ENCODE results near the gene RAB6C.
"Not testable (repeated sequence)": the region's sequence is repeated elsewhere in the genome, so short reads cannot be mapped to it uniquely, and the experiment has no call there.

RAB6C gene

DNA sequence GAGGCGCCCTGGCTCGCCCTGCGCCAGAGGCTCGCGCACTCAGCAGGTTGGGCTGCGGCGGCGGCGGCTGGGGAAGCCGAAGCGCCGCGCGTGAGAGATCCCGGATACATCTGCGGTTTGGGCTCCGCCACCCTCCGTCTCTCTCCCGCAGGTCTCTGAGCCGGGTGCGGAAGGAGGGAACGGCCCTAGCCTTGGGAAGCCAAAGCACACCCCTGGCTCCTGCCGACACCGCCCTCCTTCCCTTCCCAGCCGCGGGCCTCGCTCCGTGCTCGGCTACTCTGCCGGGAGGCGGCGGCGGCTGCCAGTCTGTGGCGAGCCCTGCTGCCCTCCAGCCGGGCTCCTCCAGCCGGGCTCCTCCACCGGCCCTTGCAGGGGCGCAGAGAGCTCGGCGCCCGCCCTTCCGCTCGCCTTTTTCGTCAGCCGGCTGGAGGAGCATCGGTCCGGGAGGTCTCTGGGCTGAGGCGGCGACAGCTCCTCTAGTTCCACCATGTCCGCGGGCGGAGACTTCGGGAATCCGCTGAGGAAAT is at the start of gene RAB6C:
RAB6C (plus strand) TSS at position 38 of the 527 bp plus-strand sequence; CDS start at position 488, 450 bp downstream.
- DNase-seq: peak in 1 of 2 donors; percentile 12

DNA sequence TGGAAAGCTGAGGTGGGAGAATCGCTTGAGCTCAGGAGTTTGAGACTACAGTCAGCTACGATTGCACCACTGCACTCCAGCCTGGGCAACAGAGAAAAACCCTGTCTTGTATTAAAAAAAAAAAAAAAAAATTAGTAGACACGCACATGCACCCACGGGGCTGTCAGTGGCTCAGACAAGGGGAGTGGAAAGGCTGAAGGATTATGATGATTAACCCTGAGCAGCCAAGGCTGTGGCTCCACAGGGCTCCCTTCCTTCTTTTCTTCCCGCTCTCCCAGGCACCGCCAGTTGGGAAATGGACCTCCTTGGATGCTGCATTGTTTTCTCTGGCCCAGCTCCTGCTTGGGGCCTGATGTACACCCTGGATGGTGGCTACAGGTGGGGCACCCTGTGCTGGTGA is 49.0 kb upstream of the RAB6C start:
- DNase-seq: no peak

DNA sequence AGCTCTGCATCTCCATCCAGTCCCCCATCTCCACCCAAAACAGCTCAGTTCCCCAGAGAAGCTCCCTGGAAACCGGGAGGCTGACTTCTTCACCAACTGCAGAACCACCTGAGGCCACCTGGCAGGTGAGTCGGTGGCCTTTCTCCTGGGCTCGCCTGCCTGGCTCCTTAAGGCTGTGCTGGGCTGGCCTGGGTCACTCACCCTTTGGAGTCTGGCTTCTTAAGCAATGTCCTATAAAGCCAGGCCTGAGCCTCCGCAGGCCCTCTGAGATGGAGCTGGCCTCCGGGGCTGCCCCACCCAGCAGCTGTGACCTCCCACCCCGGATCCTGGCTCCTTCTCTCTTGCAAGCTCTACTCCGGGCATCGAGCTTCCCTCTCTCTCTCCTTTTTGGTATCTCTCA is 46.1 kb upstream of the RAB6C start:
- DNase-seq: not testable (repeated sequence)

DNA sequence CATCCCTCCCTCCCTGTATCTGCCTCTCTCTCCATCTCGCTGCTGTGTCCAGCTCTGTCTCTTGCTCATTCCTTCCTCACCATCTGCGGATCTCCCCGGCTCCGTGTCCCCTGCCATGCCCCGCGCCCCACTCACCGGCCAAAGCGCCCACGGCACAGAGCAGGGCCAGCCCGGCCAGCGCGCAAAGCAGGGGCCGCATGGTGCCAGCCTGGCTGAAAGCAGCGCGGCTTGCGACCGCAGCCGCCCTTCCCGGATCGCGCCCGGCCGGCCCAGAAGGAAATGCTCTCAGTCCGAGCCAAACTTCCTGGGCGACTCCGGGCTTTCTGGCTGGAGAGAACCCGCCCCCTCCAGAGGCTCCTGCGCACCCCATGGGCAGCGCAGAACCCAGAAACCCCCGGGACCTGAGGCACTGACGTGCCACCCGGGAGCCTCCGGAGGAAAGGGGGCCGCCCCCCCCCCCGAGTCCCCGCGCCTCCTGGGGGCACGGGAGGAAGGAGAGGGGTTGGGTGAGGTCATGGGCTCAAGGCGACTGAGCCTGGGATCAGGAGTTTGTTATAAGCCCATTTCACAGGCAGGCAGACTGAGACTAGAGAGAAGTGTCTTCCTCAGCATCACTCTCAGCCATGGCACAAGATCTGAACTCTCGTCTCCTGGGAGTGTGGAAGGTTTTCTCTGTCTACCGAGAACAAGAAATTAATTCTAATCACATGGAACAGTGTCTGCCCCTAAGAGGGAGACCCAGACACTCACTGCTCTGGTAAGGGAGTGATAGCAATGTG is 45.2 kb upstream of the RAB6C start:
- DNase-seq: no peak

DNA sequence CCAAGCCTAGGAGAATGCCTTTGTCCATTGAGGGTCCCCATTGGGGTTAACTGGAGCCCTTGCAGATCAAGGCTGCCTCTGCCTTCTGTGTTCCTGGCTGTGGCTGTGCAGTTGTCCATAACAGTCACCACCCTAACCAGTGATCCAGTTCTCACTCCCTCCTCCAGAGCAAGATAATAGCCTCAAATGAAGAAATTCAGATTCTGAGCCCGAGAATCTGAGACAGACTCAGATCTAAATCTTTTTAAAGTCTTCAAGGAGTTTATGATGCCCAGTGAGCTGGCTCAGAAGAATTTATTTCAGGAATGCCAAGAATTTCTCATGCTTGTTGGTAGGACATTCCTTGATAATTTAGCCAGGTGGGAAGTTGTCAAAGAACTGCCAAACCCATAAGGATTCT is 44.3 kb upstream of the RAB6C start:
- DNase-seq: no peak

DNA sequence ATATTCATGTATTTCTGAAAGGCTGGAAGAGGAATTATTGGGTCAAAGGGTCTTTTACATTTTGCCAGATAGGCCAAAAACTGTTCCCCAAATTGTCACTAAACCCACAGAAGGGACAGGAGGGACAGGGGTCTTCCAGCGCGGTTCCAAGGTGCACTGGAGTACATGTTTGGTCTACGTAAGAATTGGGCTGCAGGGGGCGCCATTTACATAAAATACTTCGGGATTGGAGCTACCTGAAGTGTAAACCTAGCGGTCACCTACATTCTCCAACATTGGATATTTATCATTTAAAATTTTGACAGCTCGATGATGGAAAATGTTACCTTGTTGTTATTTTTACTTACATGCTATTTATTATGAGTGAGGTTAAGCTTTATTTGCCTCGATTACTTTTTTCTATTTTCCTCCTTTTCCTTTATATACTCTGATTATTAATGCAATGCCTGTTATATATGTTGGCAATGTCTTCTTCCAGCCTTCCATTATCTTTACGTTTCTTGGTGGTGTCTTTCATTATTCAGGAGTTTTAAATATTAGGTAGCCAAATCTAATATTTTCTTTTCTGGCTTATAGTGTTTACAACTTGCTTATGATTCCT is 43.0 kb upstream of the RAB6C start:
- DNase-seq: no peak

DNA sequence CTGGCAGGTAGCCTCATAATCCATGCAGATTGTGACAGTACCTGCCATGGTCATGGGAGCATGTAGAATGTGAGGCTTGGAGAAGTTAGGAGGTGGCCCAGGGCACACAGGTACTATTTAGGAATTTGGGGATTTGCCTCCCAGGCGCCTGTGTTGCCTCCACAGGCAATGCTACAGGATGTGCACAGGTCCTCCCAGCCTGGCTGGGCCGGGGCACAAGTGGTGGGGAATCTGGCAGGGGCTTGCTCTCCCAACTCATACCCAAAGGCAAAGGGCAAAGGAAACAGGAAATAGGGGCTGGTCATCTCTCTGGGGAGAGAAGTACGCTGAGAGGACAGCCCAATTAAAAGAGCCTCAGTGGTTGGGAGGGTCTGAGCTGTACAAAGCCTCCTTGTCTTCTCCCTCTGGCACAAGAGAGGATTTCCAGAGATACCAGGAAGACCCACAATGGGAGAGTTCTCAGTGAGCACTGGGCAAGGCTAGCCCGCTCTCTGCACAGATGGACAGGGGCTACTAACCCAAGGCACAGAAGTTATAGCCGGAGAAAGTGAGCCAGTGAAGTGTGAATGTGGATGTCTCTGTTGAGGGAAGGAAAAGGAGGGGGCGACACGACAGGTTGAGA is 40.5 kb upstream of the RAB6C start:
- DNase-seq: not testable (repeated sequence)

DNA sequence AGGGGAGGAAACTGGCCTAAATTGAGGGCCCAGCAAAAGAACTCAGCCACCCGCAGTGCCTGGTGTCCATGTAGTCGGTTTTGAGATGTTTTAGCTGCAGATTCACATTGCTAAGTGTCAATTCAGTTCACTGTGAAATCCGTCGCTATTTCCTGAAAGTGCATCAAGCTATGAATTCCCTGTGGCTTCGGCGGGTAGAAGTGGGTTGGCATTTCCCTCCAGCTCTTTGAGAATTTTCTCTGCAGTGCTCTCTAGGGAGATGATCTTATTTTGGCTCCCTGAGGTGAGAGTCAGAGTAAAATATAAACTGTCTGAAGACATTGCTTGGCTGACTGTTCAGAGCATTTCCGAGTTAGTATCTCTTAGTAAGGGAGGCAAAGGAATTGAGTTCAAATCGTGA is 36.0 kb upstream of the RAB6C start:
- not testable (repeated sequence) for DNase-seq

DNA sequence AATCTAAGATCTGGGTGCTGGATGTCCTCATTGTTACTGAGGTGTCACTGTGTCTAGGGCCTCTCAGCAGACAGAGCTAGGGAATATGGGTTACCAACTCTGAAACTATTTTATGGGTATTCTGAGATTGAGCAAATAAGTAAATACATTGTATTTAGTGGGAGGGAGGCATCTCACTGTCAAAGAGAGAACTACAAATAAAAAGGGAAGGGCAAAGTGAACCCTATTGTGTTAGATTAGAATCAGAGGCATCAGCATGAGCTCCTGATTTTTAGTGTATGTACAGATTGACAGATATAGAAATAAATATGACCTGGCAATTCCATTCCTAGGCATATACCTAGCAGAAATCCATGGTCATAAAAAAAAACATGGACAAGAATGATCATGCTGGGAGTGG is 33.9 kb upstream of the RAB6C start:
- DNase-seq: no peak

DNA sequence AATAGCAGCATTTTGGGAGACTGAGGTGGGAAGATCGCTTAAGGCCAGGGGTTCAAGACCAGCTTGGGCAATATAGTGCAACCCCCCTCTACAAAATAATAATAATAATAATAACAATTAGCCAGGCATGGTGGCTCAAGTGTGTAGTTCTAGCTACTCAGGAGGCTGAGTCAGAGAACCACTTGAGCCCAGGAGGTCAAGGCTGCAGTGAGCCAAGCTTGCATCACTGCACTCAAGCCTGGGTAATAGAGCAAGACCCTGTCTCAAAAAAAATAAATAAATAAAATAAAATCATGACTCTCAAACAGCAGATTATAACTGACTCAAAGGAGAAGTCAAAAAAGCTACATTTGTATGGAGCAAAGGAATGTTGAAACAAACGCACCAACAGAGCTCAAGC is 31.8 kb upstream of the RAB6C start:
- not testable (repeated sequence) for DNase-seq

DNA sequence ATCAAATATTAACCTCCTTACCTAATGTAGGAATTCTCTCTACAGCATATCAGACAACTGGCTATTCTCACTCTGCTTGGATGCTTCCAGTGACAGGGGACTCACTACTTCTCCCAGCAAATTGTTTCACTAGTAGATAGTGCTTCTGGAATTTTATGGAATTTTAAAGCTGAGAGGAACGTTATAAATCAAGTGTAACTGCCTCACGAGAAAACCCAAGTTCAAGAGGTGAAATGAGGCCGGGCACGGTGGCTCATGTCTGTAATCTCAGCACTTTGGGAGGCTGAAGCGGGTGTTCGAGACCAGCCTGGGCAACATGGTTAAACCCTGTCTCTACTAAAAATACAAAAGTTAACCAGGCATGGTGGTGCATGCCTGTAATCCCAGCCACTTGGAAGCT is 23.3 kb upstream of the RAB6C start:
- not testable (repeated sequence) for DNase-seq

DNA sequence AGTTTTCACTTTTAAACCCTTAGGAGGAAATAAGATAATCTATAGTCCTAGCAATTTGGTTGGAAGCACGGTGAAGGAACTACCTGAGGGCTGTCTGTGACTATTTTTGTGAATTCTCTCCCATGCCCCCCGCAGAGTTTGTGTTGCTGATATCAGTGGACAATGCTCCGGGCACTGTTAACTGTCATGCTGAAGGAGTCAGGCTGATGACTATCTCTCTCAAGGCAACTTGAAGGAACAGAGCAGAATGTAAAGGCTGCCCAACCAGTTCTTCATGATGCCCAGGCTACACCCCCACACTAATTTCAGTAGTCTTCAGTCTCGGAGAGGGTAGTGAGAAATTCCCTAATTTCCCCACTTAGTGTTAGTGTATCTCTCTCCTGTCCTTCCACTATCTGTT is 21.6 kb upstream of the RAB6C start:
- no peak for DNase-seq

DNA sequence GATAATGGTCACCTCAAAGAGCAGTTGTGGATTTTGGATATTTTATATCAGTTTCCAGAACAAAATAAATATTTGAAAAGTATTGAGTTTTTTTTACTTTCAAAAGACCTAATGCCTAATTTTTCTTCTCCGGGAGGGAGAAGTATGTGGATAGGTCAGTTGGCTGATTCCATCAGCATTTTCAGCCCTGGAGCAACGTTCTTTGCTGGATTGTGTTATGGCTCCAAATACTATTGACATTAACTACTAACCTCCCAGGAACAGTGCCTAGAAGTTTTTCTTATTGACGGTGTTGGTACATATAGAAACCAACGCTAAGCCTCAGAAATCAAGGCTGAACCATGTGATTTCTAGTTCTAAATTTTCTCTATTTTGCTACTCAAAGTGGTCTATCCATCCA is 20.7 kb upstream of the RAB6C start:
- DNase-seq: not testable (repeated sequence)

DNA sequence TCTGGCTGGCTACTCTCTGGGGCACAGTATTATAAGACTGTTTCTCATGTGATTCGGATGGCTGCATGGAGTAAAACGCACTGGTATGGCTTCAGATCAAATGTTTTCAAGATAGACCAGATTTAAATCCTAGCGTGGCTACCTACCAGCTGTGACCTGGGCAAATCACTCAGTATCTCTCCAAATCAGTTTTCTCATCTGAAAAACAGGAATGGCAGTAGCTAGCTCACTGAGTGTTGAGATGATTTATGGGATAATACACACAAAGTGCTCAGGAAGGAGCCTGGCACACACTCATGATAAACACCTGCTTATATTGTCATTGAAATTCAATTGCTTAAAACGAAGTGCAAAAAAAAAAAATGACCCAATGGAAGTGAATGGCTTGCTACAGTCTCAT is 10.9 kb upstream of the RAB6C start:
- not testable (repeated sequence) for DNase-seq

DNA sequence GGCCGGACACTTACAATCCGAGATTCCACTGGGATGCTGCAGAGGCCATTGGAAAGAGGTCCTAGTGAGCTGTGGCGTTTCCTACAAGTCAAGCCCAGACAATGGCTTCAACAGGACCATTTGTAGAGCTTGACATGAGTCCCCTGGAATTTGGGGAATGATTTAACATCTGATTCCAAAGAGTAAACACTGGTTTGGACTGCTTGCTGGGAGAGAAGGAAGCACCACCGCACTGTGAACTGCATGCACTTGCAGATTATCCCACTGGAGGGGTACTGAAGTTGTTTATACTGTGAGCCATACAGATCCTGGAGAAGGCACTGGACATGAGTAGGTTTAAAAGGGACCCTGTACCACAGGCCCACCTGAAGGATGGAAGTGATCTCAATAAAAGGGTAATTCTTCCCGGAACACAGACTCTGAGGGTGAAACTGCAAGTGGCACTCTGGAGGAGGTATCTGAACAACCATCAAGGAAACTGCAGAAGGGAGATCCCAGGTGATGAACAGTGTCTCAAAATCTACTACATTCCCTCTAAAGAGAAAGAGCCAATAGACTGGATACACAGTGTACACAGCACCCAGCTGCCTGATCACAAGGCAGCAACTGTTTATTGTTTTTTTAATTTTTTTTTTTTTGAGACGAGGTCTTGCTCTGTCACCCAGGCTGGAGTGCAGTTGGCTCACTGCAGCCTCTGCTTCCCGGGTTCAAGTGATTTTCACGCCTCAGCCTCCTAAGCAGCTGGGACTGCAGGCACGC is 4.3 kb upstream of the RAB6C start:
- no peak for DNase-seq

DNA sequence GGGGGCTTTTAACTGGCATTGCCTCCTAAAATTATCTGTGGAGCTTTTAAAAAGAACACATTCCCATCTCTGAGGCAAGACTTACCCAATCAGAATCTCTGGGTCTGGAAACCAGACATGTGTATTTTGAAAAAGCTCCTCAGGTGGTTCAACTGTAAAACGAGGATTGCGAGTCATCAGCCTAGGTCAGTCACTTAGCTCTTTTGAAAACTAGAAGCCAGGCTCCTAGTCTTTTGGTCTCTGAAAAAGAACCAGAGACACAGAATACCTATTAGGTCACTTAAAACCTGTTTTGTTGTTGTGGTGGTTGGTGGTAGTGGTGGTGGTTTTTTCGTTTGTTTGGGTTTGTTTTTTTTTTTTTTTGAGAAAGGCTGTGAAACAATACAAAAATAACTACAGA is 2.5 kb upstream of the RAB6C start:
- DNase-seq: not testable (repeated sequence)

DNA sequence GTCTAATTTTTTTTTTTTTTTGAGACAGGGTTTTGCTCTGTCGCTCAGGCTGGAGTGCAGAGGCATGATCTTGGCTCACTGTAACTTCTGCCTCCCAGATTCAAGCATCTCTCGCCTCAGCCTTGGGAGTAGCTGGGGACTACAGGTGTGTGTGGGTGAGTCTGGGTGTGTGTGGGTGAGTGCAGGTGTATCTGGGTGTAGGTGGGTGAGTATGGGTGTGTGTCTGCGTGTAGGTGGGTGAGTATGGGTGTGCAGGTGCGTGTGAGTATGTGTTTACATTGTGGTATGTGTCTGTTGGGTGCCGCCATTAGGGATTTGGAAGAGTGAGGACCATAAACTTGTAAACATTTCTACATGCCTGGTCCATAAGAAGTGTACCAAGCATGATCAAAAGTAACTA is 1.5 kb upstream of the RAB6C start:
- DNase-seq: no peak

DNA sequence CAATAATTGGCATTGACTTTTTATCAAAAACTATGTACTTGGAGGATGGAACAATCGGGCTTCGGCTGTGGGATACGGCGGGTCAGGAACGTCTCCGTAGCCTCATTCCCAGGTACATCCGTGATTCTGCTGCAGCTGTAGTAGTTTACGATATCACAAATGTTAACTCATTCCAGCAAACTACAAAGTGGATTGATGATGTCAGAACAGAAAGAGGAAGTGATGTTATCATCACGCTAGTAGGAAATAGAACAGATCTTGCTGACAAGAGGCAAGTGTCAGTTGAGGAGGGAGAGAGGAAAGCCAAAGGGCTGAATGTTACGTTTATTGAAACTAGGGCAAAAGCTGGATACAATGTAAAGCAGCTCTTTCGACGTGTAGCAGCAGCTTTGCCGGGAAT is 780 bp downstream of the RAB6C start:
- DNase-seq: peak in 1 of 2 donors; percentile 0

DNA sequence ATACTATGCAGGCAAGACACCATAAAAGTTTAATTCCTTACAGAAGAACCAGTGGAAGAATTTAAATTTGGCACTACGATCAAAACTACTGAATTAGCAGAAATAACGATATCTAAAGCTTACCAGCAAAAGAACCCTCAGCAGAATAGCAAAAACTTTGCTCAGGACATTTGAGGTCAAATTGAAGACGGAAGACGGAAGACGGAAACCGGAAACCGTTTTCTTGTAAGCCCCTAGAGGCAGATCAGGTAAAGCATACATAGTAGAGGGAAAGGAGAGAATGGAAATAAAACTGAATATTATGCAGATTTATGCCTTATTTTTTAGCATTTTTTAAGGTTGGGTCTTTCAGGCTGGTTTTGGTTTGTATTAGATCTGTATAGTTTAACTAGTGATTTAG is 2.2 kb downstream of the RAB6C start:
- not testable (repeated sequence) for DNase-seq

DNA sequence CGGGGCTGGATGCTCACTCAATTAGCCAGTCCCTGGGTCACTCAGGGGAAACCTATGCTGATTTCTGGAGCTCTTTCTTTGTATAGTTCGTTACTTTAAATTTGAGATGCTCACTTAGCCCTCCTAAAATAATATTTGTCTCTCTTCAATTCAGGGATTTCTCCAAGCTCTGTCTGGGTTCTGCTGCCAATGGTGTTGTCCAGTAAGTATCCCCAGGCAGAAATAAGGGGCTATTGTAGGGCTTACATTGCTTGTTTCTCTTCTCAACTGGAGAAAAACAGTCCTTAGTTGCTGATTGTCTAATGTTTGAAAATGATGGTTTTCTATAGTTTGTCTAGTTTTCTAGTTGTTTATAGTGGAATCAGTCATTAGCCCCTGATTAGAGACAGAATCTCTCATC is 5.0 kb downstream of the RAB6C start:
- DNase-seq: no peak

DNA sequence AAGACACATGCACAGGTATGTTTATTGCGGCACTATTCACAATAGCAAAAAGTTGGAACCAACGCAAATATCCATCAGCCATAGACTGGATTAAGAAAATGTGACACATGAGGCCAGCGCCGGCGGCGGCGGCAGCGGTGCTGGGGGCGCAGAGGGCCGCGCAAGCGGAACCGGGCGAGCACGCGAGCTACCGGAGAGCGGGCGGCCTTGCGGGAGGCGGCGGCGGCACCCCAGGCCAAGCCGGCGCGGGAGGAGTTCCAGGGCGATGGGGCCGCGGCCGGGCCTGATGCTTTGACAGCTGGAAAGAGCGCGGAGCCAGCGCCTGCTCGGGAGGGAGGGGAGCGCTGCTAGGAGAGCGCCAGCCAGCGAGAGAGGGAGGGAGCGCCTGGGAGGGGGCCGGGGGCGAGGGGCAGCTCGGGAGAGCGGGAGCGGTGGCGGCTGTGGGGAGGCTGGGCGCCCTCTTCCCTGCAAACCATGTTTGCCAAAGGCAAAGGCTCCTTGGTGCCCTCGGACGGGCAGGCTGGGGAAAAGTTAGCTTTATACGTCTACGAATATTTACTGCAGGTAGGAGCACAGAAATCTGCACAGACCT is 13.0 kb downstream of the RAB6C start:
- not testable (repeated sequence) for DNase-seq

DNA sequence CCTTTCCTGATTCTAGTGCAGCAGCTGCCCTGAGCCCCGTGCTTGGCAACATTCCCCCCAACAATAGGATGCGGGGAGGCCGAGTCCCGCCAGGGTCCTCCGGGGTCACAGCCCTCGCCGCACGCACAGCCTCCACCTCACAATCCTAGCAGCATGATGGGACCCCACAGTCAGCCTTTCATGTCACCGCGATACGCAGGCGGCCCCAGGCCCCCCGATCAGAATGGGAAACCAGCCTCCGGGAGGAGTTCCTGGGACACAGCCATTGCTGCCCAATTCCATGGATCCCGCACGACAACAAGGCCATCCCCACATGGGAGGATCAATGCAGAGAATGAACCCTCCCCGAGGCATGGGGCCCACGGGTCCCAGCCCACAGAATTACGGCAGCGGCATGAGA is 13.7 kb downstream of the RAB6C start:
- not testable (repeated sequence) for DNase-seq
